ENCODE results near the gene STAG1. TPM values are rescaled to one million over a fixed set of nuclear protein-coding genes. Genes with fewer than 3 reads are reported as not detected.

STAG1 gene
- total and polyA plus RNA-seq, 4 donors: 4.6 to 28.0 (median 16.6) TPM

DNA sequence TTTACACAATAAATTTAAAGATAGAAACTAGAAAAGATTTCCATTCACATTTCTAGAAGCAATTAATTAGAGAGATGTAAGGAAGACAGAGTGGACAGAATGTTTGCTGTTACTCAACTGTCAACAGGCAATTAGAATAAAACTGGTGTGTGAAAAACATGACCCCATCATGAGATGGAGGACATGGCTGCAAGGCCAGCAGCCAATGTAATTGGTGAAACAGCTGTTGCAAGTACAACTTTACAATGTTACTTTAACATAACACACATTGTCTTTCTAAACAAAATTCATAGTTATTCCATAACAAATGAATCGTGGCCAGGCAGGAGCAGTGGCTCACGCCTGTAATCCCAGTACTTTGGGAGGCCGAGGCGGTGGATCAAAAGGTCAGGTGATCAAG is 28.6 kb upstream of the STAG1 start:
- Histone ChIP-seq H3K4me3 (ENCODE audit: low read depth in 1 of 3, low read length in 3 of 3) (no peak overlapping the region), H3K9me3 (ENCODE audit: control insufficient read depth in 4 of 4, low read length in 3 of 4) (no peaks in the 10 kb centered on the region), H3K9ac (ENCODE audit: low read depth in 1 of 2, low read length in 2 of 2) (no peak overlapping the region), H3K36me3 (ENCODE audit: control insufficient read depth in 4 of 4, insufficient read depth in 3 of 4, low read depth in 1 of 4, low read length in 3 of 4) (no peaks in the 10 kb centered on the region), H3K27me3 (ENCODE audit: control insufficient read depth in 4 of 4, insufficient read depth in 4 of 4, low read length in 3 of 4) (no peaks in the 10 kb centered on the region), H3K27ac (ENCODE audit: low read depth in 1 of 2, low read length in 2 of 2) (no peak overlapping the region), H3K4me1 (ENCODE audit: control insufficient read depth in 4 of 4, insufficient read depth in 4 of 4, low read length in 3 of 4) (no peaks in the 10 kb centered on the region)
- TF ChIP-seq RAD21 (IDR thresholded peaks at IDR 0.05) (no peak), HNF4A (conservative IDR thresholded peaks at IDR 0.05) (no peak), GABPA (IDR thresholded peaks at IDR 0.05 in 1 of 2, conservative IDR thresholded peaks at IDR 0.05 in 1 of 2) (no peak), SP1 (IDR thresholded peaks at IDR 0.05) (no peak), FOXA1 (IDR thresholded peaks at IDR 0.05) (no peak), HNF4G (IDR thresholded peaks at IDR 0.05) (no peak), MAX (IDR thresholded peaks at IDR 0.05) (no peak)
- TF ChIP-seq, protein P1, sequence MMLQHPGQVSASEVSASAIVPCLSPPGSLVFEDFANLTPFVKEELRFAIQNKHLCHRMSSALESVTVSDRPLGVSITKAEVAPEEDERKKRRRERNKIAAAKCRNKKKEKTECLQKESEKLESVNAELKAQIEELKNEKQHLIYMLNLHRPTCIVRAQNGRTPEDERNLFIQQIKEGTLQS (IDR thresholded peaks at IDR 0.05): no peak
- TF ChIP-seq, protein P2, sequence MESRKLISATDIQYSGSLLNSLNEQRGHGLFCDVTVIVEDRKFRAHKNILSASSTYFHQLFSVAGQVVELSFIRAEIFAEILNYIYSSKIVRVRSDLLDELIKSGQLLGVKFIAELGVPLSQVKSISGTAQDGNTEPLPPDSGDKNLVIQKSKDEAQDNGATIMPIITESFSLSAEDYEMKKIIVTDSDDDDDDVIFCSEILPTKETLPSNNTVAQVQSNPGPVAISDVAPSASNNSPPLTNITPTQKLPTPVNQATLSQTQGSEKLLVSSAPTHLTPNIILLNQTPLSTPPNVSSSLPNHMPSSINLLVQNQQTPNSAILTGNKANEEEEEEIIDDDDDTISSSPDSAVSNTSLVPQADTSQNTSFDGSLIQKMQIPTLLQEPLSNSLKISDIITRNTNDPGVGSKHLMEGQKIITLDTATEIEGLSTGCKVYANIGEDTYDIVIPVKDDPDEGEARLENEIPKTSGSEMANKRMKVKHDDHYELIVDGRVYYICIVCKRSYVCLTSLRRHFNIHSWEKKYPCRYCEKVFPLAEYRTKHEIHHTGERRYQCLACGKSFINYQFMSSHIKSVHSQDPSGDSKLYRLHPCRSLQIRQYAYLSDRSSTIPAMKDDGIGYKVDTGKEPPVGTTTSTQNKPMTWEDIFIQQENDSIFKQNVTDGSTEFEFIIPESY (IDR thresholded peaks at IDR 0.05): no peak
- 96% methylated on average over 4 of the region's 4 CpGs for WGBS
- no peak for DNase-seq (ENCODE audit: low spot score)

- Histone ChIP-seq H3K4me3 (ENCODE audit: low read depth in 1 of 3, low read length in 3 of 3) (no peak overlapping the region), H3K9ac (ENCODE audit: low read depth in 1 of 2, low read length in 2 of 2) (no peak overlapping the region), H3K27me3 (ENCODE audit: control insufficient read depth in 4 of 4, insufficient read depth in 4 of 4, low read length in 3 of 4) (no peaks in the 10 kb centered on the region), H3K36me3 (ENCODE audit: control insufficient read depth in 4 of 4, insufficient read depth in 3 of 4, low read depth in 1 of 4, low read length in 3 of 4) (no peaks in the 10 kb centered on the region), H3K9me3 (ENCODE audit: control insufficient read depth in 4 of 4, low read length in 3 of 4) (no peaks in the 10 kb centered on the region), H3K27ac (ENCODE audit: low read depth in 1 of 2, low read length in 2 of 2) (no peak overlapping the region), H3K4me1 (ENCODE audit: control insufficient read depth in 4 of 4, insufficient read depth in 4 of 4, low read length in 3 of 4) (no peaks in the 10 kb centered on the region)
- TF ChIP-seq GABPA (IDR thresholded peaks at IDR 0.05 in 1 of 2, conservative IDR thresholded peaks at IDR 0.05 in 1 of 2) (no peak), HNF4G (IDR thresholded peaks at IDR 0.05) (no peak)
- TF ChIP-seq, protein P2 (IDR thresholded peaks at IDR 0.05): no peak
- 91% methylated on average over 4 of the region's 4 CpGs for WGBS
- DNase-seq (ENCODE audit: low spot score): no peak
These were observed 26.7 kb upstream of the STAG1 start for GRCh38 chr3:136778865-136779264.

- no peak overlapping the region for H3K9ac ChIP-seq (ENCODE audit: low read depth in 1 of 2, low read length in 2 of 2)
- no peaks in the 10 kb centered on the region for H3K27me3 ChIP-seq (ENCODE audit: control insufficient read depth in 4 of 4, insufficient read depth in 4 of 4, low read length in 3 of 4)
- no peak overlapping the region for H3K4me3 ChIP-seq (ENCODE audit: low read depth in 1 of 3, low read length in 3 of 3)
- TF ChIP-seq SP1 (IDR thresholded peaks at IDR 0.05) (no peak), GABPA (IDR thresholded peaks at IDR 0.05 in 1 of 2, conservative IDR thresholded peaks at IDR 0.05 in 1 of 2) (no peak), TAF1 (conservative IDR thresholded peaks at IDR 0.05) (no peak), EGR1 (IDR thresholded peaks at IDR 0.05; ENCODE audit: low read depth in 2 of 2) (no peak), RXRA (IDR thresholded peaks at IDR 0.05) (no peak), FOXA2 (IDR thresholded peaks at IDR 0.05) (no peak), MAX (IDR thresholded peaks at IDR 0.05) (no peak), JUND (IDR thresholded peaks at IDR 0.05) (no peak), NR2F2 (IDR thresholded peaks at IDR 0.05) (no peak)
- TF ChIP-seq, protein P1 (IDR thresholded peaks at IDR 0.05): no peak
- TF ChIP-seq, protein P3, sequence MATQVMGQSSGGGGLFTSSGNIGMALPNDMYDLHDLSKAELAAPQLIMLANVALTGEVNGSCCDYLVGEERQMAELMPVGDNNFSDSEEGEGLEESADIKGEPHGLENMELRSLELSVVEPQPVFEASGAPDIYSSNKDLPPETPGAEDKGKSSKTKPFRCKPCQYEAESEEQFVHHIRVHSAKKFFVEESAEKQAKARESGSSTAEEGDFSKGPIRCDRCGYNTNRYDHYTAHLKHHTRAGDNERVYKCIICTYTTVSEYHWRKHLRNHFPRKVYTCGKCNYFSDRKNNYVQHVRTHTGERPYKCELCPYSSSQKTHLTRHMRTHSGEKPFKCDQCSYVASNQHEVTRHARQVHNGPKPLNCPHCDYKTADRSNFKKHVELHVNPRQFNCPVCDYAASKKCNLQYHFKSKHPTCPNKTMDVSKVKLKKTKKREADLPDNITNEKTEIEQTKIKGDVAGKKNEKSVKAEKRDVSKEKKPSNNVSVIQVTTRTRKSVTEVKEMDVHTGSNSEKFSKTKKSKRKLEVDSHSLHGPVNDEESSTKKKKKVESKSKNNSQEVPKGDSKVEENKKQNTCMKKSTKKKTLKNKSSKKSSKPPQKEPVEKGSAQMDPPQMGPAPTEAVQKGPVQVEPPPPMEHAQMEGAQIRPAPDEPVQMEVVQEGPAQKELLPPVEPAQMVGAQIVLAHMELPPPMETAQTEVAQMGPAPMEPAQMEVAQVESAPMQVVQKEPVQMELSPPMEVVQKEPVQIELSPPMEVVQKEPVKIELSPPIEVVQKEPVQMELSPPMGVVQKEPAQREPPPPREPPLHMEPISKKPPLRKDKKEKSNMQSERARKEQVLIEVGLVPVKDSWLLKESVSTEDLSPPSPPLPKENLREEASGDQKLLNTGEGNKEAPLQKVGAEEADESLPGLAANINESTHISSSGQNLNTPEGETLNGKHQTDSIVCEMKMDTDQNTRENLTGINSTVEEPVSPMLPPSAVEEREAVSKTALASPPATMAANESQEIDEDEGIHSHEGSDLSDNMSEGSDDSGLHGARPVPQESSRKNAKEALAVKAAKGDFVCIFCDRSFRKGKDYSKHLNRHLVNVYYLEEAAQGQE (IDR thresholded peaks at IDR 0.05): no peak
- TF ChIP-seq, protein P4, sequence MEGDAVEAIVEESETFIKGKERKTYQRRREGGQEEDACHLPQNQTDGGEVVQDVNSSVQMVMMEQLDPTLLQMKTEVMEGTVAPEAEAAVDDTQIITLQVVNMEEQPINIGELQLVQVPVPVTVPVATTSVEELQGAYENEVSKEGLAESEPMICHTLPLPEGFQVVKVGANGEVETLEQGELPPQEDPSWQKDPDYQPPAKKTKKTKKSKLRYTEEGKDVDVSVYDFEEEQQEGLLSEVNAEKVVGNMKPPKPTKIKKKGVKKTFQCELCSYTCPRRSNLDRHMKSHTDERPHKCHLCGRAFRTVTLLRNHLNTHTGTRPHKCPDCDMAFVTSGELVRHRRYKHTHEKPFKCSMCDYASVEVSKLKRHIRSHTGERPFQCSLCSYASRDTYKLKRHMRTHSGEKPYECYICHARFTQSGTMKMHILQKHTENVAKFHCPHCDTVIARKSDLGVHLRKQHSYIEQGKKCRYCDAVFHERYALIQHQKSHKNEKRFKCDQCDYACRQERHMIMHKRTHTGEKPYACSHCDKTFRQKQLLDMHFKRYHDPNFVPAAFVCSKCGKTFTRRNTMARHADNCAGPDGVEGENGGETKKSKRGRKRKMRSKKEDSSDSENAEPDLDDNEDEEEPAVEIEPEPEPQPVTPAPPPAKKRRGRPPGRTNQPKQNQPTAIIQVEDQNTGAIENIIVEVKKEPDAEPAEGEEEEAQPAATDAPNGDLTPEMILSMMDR (IDR thresholded peaks at IDR 0.05; ENCODE audit: low read depth, low read length, missing input control): no peak
- WGBS: 95% methylated on average over 1 of the region's 1 CpG
- H3K27ac ChIP-seq (ENCODE audit: low read depth in 1 of 2, low read length in 2 of 2): no peak overlapping the region
- no peaks in the 10 kb centered on the region for H3K4me1 ChIP-seq (ENCODE audit: control insufficient read depth in 4 of 4, insufficient read depth in 4 of 4, low read length in 3 of 4)
- H3K9me3 ChIP-seq (ENCODE audit: control insufficient read depth in 4 of 4, low read length in 3 of 4): no peaks in the 10 kb centered on the region
- H3K36me3 ChIP-seq (ENCODE audit: control insufficient read depth in 4 of 4, insufficient read depth in 3 of 4, low read depth in 1 of 4, low read length in 3 of 4): no peaks in the 10 kb centered on the region
- no peak for DNase-seq (ENCODE audit: low spot score)
These were observed 20.5 kb upstream of the STAG1 start for GRCh38 chr3:136772709-136773108.
